ENCODE data around the gene PIK3C3. TPM values are rescaled to one million over a fixed set of nuclear protein-coding genes. Genes with fewer than 3 reads are reported as not detected.

PIK3C3 gene
- total and polyA plus RNA-seq, 9 donors = 24.4 to 60.3 (median 47.7) TPM

DNA sequence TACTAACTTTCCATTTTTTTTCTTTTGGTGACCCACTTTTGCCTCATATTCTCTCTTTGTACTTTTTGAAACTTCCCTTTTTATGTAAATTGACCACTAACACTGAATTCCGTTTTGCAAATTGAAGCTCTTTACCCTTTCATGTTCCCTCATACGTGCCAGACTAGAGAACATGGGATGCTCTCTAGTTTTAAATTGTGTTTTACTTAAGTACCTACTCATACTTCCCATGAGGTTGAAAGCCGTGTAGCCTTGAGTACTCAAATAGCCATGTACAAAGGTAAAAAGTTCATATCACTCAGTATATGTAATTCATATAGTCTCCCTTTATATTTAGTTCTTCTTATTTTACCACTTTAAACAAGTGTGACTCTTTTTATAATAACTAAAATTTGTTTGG lies 119.7 kb downstream of the PIK3C3 start:
- Histone ChIP-seq H3K27ac (no peak overlapping the region), H3K36me3 (no peaks in the 10 kb centered on the region), H3K27me3 (no peaks in the 10 kb centered on the region), H3K4me3 (no peak overlapping the region), H3K4me1 (ENCODE audit: insufficient read depth) (no peaks in the 10 kb centered on the region), H3K9me3 (no peaks in the 10 kb centered on the region)
- no peak for DNase-seq
- WGBS, 3 donors = 85 to 90% (median 87%) methylated on average over 3 of the region's 3 CpGs
- TF ChIP-seq, protein P1, sequence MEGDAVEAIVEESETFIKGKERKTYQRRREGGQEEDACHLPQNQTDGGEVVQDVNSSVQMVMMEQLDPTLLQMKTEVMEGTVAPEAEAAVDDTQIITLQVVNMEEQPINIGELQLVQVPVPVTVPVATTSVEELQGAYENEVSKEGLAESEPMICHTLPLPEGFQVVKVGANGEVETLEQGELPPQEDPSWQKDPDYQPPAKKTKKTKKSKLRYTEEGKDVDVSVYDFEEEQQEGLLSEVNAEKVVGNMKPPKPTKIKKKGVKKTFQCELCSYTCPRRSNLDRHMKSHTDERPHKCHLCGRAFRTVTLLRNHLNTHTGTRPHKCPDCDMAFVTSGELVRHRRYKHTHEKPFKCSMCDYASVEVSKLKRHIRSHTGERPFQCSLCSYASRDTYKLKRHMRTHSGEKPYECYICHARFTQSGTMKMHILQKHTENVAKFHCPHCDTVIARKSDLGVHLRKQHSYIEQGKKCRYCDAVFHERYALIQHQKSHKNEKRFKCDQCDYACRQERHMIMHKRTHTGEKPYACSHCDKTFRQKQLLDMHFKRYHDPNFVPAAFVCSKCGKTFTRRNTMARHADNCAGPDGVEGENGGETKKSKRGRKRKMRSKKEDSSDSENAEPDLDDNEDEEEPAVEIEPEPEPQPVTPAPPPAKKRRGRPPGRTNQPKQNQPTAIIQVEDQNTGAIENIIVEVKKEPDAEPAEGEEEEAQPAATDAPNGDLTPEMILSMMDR (IDR thresholded peaks at IDR 0.05) = no peak
- TF ChIP-seq EP300 (IDR thresholded peaks at IDR 0.05) (no peak), POLR2A (IDR thresholded peaks at IDR 0.05) (no peak)
- intact Hi-C loops (cut with DNase I) = no loop called here

DNA sequence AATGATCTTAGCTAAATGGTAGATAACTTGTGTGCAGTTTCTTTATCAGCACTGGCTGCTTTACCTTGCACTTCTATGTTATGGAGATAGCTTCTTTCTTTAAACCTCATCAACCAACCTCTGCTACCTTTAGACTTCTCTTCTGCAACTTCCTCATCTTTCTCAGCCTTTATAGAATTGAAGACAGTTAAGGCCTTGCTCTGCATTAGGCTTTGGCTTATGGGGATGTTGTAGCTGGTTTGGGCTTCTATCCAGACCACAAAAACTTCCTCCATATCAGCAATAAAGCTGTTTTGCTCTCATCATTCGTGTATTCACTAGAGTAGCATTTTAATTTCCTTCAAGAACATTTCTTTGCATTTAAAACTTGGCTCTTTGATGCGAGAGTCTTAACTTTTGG lies 123.7 kb downstream of the PIK3C3 start:
- Histone ChIP-seq H3K9me3 (no peaks in the 10 kb centered on the region), H3K4me1 (ENCODE audit: insufficient read depth) (no peaks in the 10 kb centered on the region), H3K4me3 (no peak overlapping the region), H3K27ac (no peak overlapping the region), H3K36me3 (no peaks in the 10 kb centered on the region), H3K27me3 (no peaks in the 10 kb centered on the region)
- 43 to 50% (median 46%) methylated on average over 2 of the region's 2 CpGs for WGBS, 3 donors
- DNase-seq = no peak
- TF ChIP-seq, protein P1 (IDR thresholded peaks at IDR 0.05) = no peak
- TF ChIP-seq POLR2A (IDR thresholded peaks at IDR 0.05) = no peak
- TF ChIP-seq EP300 (IDR thresholded peaks at IDR 0.05) = no peak
- intact Hi-C loops (cut with DNase I) = no loop called here

DNA sequence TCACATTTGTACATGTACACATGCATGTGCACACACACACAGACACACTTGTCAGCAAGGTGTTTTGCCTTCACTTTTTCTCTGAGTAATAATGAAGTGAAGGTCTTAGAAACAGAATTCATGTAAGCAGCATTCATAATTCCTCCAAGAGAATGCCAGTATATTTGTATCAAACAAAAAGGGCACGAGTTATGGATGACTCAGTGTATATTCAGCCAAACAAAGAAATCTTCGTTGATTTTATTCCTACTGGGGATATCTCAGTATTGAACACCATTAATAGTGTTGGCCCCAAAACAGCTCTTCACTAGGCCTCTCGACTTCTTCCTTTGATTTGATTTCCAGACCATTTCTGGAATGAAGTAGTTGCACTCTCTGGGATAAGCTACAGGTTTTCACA lies 125.3 kb downstream of the PIK3C3 start:
- no peaks in the 10 kb centered on the region for H3K4me1 ChIP-seq (ENCODE audit: insufficient read depth)
- H3K27me3 ChIP-seq = no peaks in the 10 kb centered on the region
- no peak for DNase-seq
- H3K9me3 ChIP-seq = no peaks in the 10 kb centered on the region
- no peak overlapping the region for H3K4me3 ChIP-seq
- TF ChIP-seq, protein P1 (IDR thresholded peaks at IDR 0.05) = no peak
- TF ChIP-seq POLR2A (IDR thresholded peaks at IDR 0.05) = no peak
- TF ChIP-seq EP300 (IDR thresholded peaks at IDR 0.05) = no peak
- no peaks in the 10 kb centered on the region for H3K36me3 ChIP-seq
- H3K27ac ChIP-seq = no peak overlapping the region
- WGBS, 3 donors = 75 to 86% (median 81%) methylated on average over 3 of the region's 3 CpGs
- intact Hi-C loops (cut with DNase I) = no loop called here

DNA sequence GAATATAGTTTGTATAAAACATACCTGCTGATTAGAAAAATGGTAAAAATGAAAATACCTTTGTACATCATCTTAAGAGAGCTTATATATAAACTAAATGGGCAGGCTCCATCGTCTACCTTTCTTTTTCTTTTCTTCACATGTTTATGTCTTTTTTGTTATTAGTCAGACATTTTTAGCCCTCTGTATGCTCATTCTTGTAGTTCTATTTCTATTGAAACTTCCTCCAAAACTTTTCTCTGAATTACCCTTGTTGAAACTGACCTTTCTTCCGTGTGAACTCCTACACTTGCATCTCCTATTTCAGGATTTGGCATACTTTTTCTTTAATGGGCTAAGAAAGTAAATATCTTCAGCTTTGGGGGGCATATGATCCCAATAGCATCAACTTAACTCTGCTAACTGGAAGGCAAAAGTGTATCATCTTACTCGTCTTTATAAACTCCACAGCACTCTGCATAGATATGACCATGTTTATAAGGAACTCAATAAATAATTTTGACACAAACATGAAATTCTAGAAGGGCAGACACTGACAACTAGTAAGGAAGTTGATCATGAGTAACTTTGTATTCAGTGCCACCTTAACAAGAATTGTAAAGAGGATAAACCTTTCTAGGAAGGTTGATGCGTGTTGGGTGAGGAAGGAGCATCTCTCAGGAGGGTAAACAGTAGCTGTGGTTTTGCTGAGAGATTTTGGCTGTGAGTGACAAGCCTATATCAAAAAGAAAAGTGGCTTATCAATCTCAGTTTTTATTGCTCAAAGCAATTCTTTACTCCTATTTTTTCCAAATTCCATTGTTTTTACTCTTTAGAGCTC lies 127.6 kb downstream of the PIK3C3 start:
- Histone ChIP-seq H3K9me3 (no peaks in the 10 kb centered on the region), H3K27ac (no peak overlapping the region), H3K4me1 (ENCODE audit: insufficient read depth) (no peaks in the 10 kb centered on the region), H3K4me3 (no peak overlapping the region), H3K36me3 (no peaks in the 10 kb centered on the region), H3K27me3 (no peaks in the 10 kb centered on the region)
- intact Hi-C loops (cut with DNase I) = no loop called here
- 87 to 92% (median 89%) methylated on average over 4 of the region's 4 CpGs for WGBS, 3 donors
- no peak for DNase-seq
- TF ChIP-seq, protein P1 (IDR thresholded peaks at IDR 0.05) = no peak
- TF ChIP-seq POLR2A (IDR thresholded peaks at IDR 0.05) (no peak), EP300 (IDR thresholded peaks at IDR 0.05) (no peak)

Measured in ovary (tissue), 9 donors.